WI38 (cell line): ENCODE results near the gene MIEF1.

Experiments used
- H3K4me3 ChIP-seq: 2 replicates; pipeline ENCODE4 v1.5.1; 2011; ENCODE audit warnings: low read depth, mild to moderate bottlenecking, control low read depth, low read length
- TF ChIP-seq, protein P1 (sequence below): IDR thresholded peaks from 2 replicates; pipeline ENCODE4 v1.5.1; 2012; ENCODE audit warnings: low read depth, mild to moderate bottlenecking, control low read depth, low read length

The MIEF1 gene

DNA sequence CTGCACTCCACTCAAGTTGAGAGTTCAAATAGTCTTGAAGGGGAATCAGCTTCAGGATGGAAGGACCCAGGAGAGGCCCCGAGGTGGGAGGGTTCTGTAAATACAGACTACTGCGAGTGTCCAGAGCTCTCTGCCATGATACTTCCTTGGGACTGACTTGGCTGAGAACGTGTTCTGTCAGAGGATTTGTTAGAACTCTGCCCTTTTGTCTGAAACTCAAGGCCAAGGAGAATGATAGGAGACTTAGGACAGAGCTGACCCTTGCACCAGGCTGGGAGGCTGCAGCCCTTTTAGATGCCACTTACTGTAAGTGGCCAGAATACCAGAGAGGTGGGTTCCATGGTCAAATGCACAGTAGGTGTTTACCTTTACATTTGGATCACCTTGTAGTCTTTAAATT is 15.4 kb downstream of the MIEF1 start:
- H3K4me3 ChIP-seq = no peak overlapping the region
- TF ChIP-seq, protein P1, sequence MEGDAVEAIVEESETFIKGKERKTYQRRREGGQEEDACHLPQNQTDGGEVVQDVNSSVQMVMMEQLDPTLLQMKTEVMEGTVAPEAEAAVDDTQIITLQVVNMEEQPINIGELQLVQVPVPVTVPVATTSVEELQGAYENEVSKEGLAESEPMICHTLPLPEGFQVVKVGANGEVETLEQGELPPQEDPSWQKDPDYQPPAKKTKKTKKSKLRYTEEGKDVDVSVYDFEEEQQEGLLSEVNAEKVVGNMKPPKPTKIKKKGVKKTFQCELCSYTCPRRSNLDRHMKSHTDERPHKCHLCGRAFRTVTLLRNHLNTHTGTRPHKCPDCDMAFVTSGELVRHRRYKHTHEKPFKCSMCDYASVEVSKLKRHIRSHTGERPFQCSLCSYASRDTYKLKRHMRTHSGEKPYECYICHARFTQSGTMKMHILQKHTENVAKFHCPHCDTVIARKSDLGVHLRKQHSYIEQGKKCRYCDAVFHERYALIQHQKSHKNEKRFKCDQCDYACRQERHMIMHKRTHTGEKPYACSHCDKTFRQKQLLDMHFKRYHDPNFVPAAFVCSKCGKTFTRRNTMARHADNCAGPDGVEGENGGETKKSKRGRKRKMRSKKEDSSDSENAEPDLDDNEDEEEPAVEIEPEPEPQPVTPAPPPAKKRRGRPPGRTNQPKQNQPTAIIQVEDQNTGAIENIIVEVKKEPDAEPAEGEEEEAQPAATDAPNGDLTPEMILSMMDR = no peak

DNA sequence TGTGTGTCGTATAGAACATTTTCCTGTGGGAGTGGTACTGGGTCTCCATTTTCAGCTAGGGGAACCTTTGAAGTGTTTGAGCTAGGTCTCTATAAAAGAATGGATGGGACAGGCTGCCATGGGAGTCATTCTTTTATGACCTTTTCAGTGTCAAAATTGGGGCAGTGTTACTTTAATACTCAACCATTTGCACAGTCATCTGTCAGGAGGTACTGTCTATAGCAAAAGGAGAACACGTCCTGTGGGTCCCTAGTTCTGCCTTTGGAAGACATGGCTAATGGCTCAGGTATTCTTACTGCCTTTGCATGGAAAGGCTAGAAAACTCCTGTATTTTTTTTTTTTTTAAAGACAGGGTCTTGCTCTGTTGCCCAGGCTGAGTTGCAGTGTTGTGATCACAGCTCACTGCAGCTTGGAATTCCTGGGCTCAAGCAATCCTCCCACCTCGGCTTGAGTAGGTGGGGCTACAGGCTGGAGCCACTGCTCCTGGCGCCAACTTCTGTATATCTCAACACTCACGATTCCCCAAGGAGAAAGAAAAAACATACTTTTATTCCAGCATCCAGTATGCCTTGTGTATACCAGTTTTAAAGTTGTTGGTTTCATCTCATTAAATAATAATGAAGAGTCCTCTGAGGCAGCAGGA is 16.2 kb downstream of the MIEF1 start:
- TF ChIP-seq, protein P1 = no peak
- no peak overlapping the region; the same call in 1 of the 2 replicates for H3K4me3 ChIP-seq

DNA sequence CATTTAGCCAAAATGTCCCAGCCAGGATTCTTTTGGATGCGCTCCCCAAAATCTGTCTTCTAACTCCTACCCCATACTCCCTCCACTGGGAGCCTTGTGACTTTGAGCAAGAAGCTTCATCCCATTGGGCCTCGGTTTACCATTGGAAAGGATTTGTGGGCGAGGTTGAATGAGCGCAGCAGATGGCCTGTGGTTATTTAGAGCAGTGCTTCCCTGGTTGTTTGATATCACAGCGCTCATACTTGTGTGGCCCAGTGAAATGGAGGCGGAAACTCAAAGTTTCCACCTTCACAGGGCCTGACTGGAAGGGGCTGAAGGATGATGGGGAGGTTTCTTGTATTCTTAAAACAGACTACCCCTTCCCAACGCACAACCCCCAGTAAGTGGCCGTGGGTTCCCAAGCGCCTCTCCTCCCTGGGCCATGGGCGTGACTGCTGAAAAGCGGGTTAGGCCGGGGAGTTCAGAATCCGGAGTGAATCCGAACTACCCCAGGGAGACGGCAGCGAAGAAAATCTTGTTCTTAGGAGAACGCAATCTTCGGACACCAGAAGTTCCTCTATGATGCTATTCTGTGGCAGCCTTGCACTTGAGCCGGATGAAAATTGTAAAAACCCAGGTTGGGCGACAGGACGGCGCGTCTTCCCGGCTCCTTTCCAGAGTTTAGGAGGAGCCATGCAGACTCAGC is 17.0 kb downstream of the MIEF1 start:
- peak overlapping the region; percentile 98 for H3K4me3 ChIP-seq
- TF ChIP-seq, protein P1 = no peak

DNA sequence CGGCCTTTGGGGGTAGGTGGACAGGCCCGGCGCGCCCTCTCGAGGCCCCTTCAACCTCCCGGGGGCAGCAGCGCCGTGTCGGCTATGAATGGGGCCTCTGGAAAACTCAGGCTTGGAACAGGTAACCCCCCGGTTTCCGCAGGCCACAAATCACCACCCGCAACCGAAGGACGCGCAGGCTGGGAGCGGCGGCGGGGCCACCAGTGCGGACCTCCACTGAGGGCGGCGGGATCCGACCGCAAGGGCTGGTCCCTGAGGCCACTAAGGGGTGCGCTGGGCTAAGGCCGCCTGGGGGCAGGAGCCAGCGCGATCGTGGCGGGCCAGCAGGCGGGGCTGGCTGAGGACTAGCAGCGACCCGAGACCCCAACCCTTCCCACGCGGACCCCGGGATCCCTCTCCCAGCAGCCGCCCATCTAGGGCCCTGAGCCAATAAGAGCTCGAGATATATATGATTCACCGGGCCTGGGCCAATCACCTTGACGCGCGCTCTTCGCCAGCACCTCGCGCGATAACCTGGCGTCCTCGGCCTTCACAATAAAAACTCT is 17.7 kb downstream of the MIEF1 start:
- TF ChIP-seq, protein P1 = peak; percentile 25; the same call in 1 of the 2 replicates
- H3K4me3 ChIP-seq = peak overlapping the region; percentile 98

DNA sequence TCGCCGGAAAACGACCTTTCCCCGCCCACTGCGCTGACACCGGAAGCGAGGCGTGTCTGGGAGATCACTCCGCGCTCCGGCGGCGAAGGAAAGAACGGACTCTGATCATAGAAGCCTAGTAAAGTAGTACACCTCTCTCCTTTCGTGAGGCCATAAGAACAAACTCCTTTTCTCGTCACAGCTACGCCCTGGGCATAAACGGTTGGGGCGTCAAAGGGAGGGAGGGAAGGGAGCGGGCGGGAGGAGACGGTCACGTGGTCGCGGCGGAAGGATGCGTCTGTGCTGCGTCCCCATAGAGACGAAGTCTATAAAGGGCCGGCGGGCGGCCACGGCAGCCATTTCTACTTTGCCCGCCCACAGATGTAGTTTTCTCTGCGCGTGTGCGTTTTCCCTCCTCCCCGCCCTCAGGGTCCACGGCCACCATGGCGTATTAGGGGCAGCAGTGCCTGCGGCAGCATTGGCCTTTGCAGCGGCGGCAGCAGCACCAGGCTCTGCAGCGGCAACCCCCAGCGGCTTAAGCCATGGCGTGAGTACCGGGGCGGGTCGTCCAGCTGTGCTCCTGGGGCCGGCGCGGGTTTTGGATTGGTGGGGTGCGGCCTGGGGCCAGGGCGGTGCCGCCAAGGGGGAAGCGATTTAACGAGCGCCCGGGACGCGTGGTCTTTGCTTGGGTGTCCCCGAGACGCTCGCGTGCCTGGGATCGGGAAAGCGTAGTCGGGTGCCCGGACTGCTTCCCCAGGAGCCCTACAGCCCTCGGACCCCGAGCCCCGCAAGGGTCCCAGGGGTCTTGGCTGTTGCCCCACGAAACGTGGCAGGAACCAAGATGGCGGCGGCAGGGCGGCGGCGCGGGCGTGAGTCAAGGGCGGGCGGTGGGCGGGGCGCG is 18.4 kb downstream of the MIEF1 start, which contains the start of gene ATF4:
Gene ATF4, plus strand, starts transcription at position 337 of the 880 bp plus-strand sequence. CDS start 884 bp downstream, outside the sequence.
- peak within 1 kb of the TSS; percentile 98 for H3K4me3 ChIP-seq
- TF ChIP-seq, protein P1 = no peak

DNA sequence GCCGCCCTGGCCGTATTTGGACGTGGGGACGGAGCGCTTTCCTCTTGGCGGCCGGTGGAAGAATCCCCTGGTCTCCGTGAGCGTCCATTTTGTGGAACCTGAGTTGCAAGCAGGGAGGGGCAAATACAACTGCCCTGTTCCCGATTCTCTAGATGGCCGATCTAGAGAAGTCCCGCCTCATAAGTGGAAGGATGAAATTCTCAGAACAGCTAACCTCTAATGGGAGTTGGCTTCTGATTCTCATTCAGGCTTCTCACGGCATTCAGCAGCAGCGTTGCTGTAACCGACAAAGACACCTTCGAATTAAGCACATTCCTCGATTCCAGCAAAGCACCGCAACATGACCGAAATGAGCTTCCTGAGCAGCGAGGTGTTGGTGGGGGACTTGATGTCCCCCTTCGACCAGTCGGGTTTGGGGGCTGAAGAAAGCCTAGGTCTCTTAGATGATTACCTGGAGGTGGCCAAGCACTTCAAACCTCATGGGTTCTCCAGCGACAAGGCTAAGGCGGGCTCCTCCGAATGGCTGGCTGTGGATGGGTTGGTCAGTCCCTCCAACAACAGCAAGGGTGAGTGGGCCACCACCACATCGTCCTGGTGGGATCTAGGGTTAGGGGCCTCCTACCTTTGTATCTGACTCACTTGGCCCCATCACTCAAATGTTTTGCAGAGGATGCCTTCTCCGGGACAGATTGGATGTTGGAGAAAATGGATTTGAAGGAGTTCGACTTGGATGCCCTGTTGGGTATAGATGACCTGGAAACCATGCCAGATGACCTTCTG is 19.2 kb downstream of the MIEF1 start:
- peak overlapping the region; percentile 98 for H3K4me3 ChIP-seq

DNA sequence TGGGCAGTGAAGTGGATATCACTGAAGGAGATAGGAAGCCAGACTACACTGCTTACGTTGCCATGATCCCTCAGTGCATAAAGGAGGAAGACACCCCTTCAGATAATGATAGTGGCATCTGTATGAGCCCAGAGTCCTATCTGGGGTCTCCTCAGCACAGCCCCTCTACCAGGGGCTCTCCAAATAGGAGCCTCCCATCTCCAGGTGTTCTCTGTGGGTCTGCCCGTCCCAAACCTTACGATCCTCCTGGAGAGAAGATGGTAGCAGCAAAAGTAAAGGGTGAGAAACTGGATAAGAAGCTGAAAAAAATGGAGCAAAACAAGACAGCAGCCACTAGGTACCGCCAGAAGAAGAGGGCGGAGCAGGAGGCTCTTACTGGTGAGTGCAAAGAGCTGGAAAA is 20.0 kb downstream of the MIEF1 start:
- peak overlapping the region; percentile 98 for H3K4me3 ChIP-seq
